Activated CD4-positive, alpha-beta T cell treated with anti-CD3 and anti-CD28 coated beads for 36 hours (primary cell): Measurements from ENCODE around the gene FOSL2. TPM values are rescaled to one million over a fixed set of nuclear protein-coding genes. Genes with fewer than 3 reads are reported as not detected.

ENCODE experiments used
- ATAC-seq: fragments of 200-7000 bp; cut with Tn5 transposase; one replicate; pipeline ENCODE4 v1.10.0; 2021; ENCODE audit warnings: mild to moderate bottlenecking, moderate library complexity
- CTCF ChIA-PET: fragments of 350-600 bp; sonication (Branson Sonifier 250); formaldehyde crosslinking; loops from one replicate; lab custom pipeline; 2021; ENCODE audit warnings: antibody characterized with exemption; lab: Charles Lee
- POLR2A ChIA-PET: fragments of 350-600 bp; sonication (Branson Sonifier 250); formaldehyde crosslinking; loops from one replicate; lab custom pipeline; 2021; ENCODE audit warnings: antibody characterized with exemption, inconsistent platforms; lab: Charles Lee
- DNase-seq: peaks from one replicate; pipeline ENCODE4 v3.0.0-alpha.2; 2020
- H3K27ac Mint-ChIP-seq: one replicate; pipeline ENCODE4 v1.8.0; 2021; ENCODE audit warnings: mixed read lengths
- H3K27me3 Mint-ChIP-seq: one replicate; pipeline ENCODE4 v1.8.0; 2021; ENCODE audit warnings: mixed read lengths
- H3K36me3 Mint-ChIP-seq: one replicate; pipeline ENCODE4 v1.8.0; 2021; ENCODE audit warnings: low read depth, mixed read lengths
- H3K4me1 Mint-ChIP-seq: one replicate; pipeline ENCODE4 v1.8.0; 2021; ENCODE audit warnings: mixed read lengths
- H3K4me3 Mint-ChIP-seq: one replicate; pipeline ENCODE4 v1.8.0; 2021; ENCODE audit warnings: mild to moderate bottlenecking, moderate library complexity, mixed read lengths
- H3K9me3 Mint-ChIP-seq: one replicate; pipeline ENCODE4 v1.8.0; 2021; ENCODE audit warnings: low read depth, mixed read lengths
- intact Hi-C, 2 experiments: fragments of 100-400 bp; cut with DNase I in 1 of 2; cut with micrococcal nuclease in 1 of 2; formaldehyde crosslinking; loops; one replicate each; pipeline versions ENCODE4 v1.14.2 to v1.15.1; 2022 to 2024; cut with DNase I, micrococcal nuclease
- total RNA-seq, 2 experiments: library from RNA; stranded (reverse); gene quantifications; one replicate each; pipeline ENCODE4 v1.2.3, GENCODE V29; 2021

Gene FOSL2
- total RNA-seq, 2 experiments from 2014 or later, result 135 to 225 TPM

DNA sequence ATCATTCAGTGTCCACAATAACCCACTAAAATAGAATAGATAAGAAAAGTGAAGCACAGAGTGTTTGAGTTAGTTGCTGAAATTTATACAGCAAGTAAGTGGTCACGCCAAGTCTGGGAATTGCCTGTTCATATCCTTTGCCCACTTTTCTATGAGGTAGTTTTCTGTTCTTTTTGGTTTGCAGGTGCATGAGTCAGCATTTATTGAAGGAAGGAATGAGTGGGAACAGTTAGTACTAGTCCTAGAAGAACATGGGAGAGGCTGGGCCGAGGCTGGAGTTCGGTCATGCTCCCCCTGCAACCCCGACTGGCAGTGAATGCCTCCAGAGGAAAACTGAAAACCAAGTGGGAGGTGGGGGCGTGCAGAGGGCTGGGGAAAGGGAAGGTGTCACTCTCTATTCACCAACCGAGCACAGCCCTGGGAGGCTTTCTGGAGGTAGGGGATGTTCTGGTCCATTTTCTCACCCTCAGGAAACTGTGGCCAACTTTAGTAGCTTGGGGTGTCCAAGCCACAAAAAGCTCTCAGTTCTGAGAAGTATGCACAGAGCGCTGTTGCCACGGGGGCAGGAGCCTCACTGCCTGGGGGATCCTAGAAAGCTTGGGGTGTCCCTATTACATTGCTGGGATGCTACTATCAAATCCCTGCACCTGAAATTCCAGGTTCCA, 41.4 kb downstream of the FOSL2 start:
- Mint-ChIP-seq H3K4me1 (peaks cover 17% of the 10 kb centered on the region), H3K4me3 (no peak overlapping the region), H3K27me3 (no peaks in the 10 kb centered on the region), H3K36me3 (no peaks in the 10 kb centered on the region), H3K27ac (no peak overlapping the region), H3K9me3 (peaks cover 13% of the 10 kb centered on the region)
- intact Hi-C loops, result no loop called here
- POLR2A ChIA-PET, result interaction anchor here (0.5 kb wide), 1 partner anchor 181 kb away, joined by 11 read pairs; no protein-coding TSS in a partner anchor
- CTCF ChIA-PET, result interaction anchor here (0.7 kb wide), 1 partner anchor 102 kb away, joined by 3 read pairs; no protein-coding TSS in a partner anchor
- DNase-seq (no peak), ATAC-seq (peak; percentile 21)

DNA sequence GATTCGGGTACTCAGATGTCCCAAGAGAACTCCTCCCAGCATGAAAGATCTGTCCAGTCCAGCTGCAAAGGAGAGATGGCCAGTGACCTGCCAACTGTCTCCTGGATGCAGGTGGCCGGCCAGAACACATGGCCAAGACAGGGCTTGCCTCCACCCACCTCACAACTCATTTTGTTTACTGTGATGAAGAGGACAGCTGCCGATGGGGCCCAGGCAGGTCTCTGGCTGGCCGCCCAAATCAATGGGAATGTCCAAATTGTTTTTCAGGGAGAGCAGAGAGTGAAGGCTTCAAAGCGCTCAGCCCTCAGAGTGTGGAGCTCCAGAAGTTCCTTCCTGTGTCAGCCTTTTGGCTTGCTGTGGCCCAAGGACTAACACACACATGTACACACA, 41.9 kb downstream of the FOSL2 start:
- POLR2A ChIA-PET, result no interaction called here
- intact Hi-C loops, result no loop called here

DNA sequence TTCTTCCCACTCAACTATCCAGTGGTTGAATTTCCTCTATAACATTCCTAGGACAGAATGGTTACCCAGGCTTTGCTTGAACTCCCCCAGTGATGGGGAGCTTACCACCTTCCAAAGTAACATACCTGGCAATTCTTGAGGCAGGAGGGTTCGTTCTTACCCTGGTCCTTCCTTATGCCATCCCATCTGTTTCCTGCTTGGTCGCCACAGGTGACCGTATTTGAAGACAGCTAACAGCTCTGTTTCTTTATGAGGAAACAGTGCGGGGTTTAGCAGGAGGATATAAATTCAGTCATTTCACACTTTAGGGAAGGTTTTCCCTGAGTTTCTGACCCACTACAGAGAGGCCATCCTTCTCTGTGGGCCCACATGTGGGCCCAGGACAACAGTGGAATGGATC, 42.6 kb downstream of the FOSL2 start:
- intact Hi-C loops, result no loop called here
- no peaks in the 10 kb centered on the region for H3K27me3 Mint-ChIP-seq
- no peaks in the 10 kb centered on the region for H3K36me3 Mint-ChIP-seq

More for the DNA sequence above, 41.9 kb downstream of the FOSL2 start:
- no peak for DNase-seq
- ATAC-seq, result no peak
- Mint-ChIP-seq H3K4me3 (no peak overlapping the region), H3K27ac (no peak overlapping the region), H3K36me3 (no peaks in the 10 kb centered on the region), H3K4me1 (peaks cover 17% of the 10 kb centered on the region), H3K27me3 (no peaks in the 10 kb centered on the region), H3K9me3 (peaks cover 13% of the 10 kb centered on the region)
- CTCF ChIA-PET, result interaction anchor here (0.7 to 1.4 kb wide), 2 partner anchors 101 to 751 kb away, joined by 3 read pairs; no protein-coding TSS in a partner anchor

DNA sequence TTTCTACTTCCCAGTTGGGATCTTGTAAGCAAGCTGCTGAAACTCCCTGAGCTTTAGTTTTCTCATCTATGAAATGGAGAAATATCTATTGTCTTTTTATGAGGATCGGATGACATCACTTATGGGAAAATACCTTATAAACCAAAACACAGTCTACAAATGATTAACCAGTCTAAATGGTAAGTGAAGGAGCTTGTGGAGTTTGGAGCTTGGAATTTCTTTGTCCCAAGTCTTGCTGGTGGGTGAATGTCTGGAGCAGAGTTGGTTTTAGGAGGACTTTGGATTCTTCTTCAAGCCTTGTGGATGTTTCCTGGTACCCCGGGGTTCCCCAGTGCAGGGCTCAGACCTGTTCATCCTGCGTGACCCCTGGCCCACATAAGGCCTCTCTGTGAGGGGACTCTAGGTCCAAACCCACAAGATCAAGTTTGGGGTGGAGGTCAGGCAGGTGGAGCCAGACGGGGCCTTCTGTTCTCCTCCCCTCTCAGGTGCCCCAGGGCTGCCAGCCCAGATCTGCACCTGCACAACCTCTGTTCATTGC, 43.2 kb downstream of the FOSL2 start:
- H3K4me3 Mint-ChIP-seq, result no peak overlapping the region
- ChIA-PET POLR2A (no interaction called here), CTCF (interaction anchor here (0.5 to 1.4 kb wide), 4 partner anchors 11 to 753 kb away, joined by 3 read pairs; no protein-coding TSS in a partner anchor)
- peak overlapping the region; percentile 29 for H3K27ac Mint-ChIP-seq
- no peaks in the 10 kb centered on the region for H3K27me3 Mint-ChIP-seq
- ATAC-seq, result no peak
- intact Hi-C loops, result no loop called here
- peaks cover 17% of the 10 kb centered on the region for H3K4me1 Mint-ChIP-seq
- DNase-seq, result no peak
- H3K9me3 Mint-ChIP-seq, result peaks cover 13% of the 10 kb centered on the region
- H3K36me3 Mint-ChIP-seq, result no peaks in the 10 kb centered on the region

More for the DNA sequence above, 42.6 kb downstream of the FOSL2 start:
- peak overlapping the region; percentile 29 for H3K27ac Mint-ChIP-seq
- no peak overlapping the region for H3K4me3 Mint-ChIP-seq
- DNase-seq, result no peak
- H3K9me3 Mint-ChIP-seq, result peaks cover 13% of the 10 kb centered on the region
- ChIA-PET POLR2A (no interaction called here), CTCF (interaction anchor here (0.6 to 1.4 kb wide), 3 partner anchors 57 to 752 kb away, joined by 3 read pairs; no protein-coding TSS in a partner anchor)
- no peak for ATAC-seq
- peaks cover 17% of the 10 kb centered on the region for H3K4me1 Mint-ChIP-seq

DNA sequence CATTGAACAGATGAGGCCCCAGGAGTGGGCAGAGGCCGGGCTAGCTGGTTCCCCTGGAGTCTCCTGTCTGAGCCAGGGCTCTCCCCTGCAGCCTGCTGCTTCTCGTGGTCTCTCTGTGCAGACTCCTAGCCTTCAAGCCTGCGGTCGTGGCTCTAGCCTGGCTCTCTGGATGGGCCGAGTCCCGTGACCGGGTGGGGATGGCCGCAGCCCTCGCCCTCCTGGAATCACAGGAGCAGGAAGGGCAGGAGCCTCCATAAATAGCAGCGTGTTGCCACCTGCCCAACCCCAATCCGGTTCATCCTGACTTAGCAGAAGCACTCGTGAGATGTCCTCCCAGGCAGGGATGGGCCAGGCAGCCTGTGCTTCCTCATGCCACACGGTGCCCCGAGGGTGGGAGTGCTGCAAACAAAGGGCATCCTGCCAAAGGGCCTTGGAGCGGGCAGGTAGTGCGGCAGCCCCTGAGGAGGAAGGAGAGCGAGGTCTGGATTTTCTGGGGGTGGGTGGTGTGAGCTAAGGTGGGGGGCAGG, 43.9 kb downstream of the FOSL2 start:
- POLR2A ChIA-PET, result no interaction called here

DNA sequence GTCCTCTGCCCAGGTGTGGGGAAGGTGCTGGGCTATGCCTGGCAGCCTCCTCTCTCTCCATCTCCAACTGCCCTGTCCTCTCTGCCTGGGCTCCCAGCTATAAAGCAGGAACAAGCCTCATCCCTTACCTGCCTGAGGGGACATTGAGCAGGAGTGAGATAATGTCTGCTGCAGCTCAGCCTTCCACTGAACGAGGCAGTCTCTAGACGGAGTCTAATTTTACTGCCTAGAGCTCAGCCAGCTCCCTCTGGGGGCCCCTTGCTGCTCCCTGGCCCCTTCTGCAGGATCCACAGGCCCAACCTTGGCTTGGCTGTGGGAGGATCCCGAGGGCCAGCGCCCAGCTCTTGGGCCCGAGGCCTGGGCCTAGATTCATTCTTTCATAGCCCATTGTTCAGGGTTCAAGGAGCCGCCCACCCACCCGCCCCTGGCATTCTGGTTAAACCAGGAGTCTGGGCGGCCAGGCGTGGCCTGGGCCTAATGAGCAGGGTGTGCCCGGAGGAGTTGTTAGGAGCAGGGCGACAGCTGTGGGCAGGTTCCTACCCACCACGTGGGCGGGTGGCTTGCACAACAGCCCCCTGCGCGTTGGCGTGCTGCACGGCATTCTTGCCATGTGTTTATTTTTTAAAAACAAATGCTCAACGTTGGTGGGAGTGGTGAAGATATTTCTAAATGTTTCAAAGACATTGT, 44.6 kb downstream of the FOSL2 start:
- Mint-ChIP-seq H3K9me3 (peaks cover 14% of the 10 kb centered on the region), H3K36me3 (no peaks in the 10 kb centered on the region), H3K27ac (no peak overlapping the region), H3K27me3 (no peaks in the 10 kb centered on the region), H3K4me3 (no peak overlapping the region), H3K4me1 (peaks cover 24% of the 10 kb centered on the region)
- DNase-seq, result no peak
- intact Hi-C loops, result no loop called here
- ChIA-PET POLR2A (no interaction called here), CTCF (interaction anchor here (0.8 kb wide), 1 partner anchor 702 kb away, joined by 4 read pairs; no protein-coding TSS in a partner anchor)
- no peak for ATAC-seq

More for the DNA sequence above, 43.9 kb downstream of the FOSL2 start:
- Mint-ChIP-seq H3K4me3 (no peak overlapping the region), H3K27ac (no peak overlapping the region), H3K27me3 (no peaks in the 10 kb centered on the region), H3K9me3 (peaks cover 13% of the 10 kb centered on the region), H3K4me1 (peaks cover 17% of the 10 kb centered on the region), H3K36me3 (no peaks in the 10 kb centered on the region)
- DNase-seq (no peak), ATAC-seq (no peak)
- intact Hi-C loops, result no loop called here
- CTCF ChIA-PET, result no interaction called here

DNA sequence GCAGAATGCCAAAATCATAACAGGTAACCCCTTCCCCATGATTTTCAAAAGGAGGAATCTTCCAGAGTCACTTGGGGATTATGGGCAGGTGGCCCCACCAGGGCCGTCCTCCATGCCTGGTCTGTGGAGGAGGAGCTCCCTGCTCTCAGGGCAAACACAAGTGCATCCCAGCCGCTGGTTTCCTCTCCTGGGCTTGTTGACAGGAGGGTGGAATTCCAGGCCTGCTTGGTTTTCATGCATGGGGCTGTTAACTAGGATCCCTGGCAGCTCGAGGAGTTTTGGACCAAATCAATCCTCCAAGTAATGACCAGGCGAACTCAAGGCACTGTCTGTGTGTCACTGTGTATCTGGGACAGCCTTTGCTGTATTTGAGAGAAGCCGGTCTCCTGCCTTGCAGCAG, 45.3 kb downstream of the FOSL2 start:
- POLR2A ChIA-PET, result no interaction called here
- intact Hi-C loops, result no loop called here
- Mint-ChIP-seq H3K9me3 (peaks cover 13% of the 10 kb centered on the region), H3K27ac (no peak overlapping the region), H3K4me3 (no peak overlapping the region), H3K27me3 (no peaks in the 10 kb centered on the region), H3K36me3 (no peaks in the 10 kb centered on the region), H3K4me1 (peaks cover 29% of the 10 kb centered on the region)
- CTCF ChIA-PET, result interaction anchor here (0.8 kb wide), 1 partner anchor 703 kb away, joined by 4 read pairs; no protein-coding TSS in a partner anchor
- DNase-seq, result no peak
- no peak for ATAC-seq

DNA sequence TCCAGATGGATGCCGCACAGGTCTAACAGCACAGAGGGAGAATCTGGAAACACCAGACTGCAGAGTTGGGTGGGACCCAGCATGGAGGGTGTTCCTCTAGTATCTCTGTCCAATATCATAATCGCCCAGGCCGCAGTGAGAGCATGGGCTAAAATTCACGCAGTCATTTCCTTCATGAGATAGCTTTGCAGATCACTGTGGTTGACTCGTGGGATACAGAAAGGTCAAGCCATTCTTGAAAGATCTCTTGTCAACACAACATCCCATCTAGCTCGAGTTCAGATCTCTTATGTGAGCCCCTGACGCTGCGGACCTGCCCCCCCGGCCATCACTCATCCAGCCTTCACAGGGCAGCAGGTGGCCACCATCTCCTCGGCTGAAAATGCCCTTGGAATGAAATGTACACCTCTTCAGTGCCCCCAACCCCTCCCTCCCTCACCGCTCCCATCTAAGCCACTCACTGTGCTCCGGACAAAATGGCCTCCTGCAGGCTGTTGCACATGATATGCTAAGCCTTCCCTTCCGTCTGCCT, 45.9 kb downstream of the FOSL2 start:
- peaks cover 7% of the 10 kb centered on the region for H3K9me3 Mint-ChIP-seq
- ChIA-PET POLR2A (no interaction called here), CTCF (no interaction called here)
- DNase-seq (no peak), ATAC-seq (no peak)
- H3K27me3 Mint-ChIP-seq, result no peaks in the 10 kb centered on the region
- H3K36me3 Mint-ChIP-seq, result peaks cover 1% of the 10 kb centered on the region
- no peak overlapping the region for H3K27ac Mint-ChIP-seq
- intact Hi-C loops, result no loop called here
- peaks cover 31% of the 10 kb centered on the region for H3K4me1 Mint-ChIP-seq
- H3K4me3 Mint-ChIP-seq, result no peak overlapping the region

DNA sequence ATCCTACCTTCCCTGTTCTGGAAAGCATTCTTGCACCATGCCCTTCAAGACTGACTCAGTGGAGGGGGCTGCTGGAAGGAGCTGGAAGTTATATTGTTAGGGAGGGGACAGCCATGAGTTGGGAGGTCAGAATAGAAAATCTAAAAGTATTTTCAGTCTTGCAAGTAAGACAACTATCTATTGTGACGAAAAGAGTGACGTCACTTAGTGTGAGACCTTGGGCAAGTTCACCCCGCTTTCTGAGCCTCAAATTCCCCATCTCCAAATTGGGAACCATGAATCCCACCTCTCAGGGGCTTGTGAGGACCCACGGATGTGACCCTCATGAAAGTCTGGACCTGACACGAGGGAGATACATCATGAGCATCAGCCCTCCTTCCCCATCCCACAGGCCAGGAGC, 46.5 kb downstream of the FOSL2 start:
- no peak for ATAC-seq
- POLR2A ChIA-PET, result no interaction called here
- CTCF ChIA-PET, result no interaction called here
- no peak for DNase-seq
- intact Hi-C loops, result no loop called here
- Mint-ChIP-seq H3K36me3 (peaks cover 2% of the 10 kb centered on the region), H3K9me3 (peaks cover 2% of the 10 kb centered on the region), H3K4me3 (no peak overlapping the region), H3K27ac (no peak overlapping the region), H3K27me3 (no peaks in the 10 kb centered on the region), H3K4me1 (peaks cover 28% of the 10 kb centered on the region)

DNA sequence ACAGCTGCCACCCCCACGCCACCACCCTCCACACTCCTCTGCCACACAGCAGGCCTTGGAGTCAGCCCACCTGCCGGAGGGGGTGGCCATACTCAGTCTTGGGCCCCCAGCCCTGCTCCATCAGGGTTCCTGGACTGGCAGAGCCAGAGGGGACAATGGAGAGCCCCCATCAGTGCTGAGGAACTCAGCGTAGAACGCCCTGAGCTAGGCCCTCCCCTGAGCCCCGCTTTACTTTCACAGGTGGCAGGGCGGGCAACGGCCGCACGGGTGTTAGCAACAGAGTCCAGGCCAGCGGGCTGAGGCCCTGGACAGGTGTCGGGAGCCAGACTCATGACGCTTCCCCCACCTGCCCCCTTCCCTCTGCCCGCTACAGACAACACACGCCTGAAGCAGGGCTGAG, 47.1 kb downstream of the FOSL2 start:
- Mint-ChIP-seq H3K4me3 (no peak overlapping the region), H3K36me3 (peaks cover 2% of the 10 kb centered on the region), H3K27me3 (no peaks in the 10 kb centered on the region), H3K9me3 (peaks cover 2% of the 10 kb centered on the region), H3K4me1 (peaks cover 32% of the 10 kb centered on the region), H3K27ac (no peak overlapping the region)
- DNase-seq (no peak), ATAC-seq (no peak)
- intact Hi-C loops, result loop anchor here in 1 of 2 experiments (10.0 kb wide), 1 partner anchor 1825 kb away; no protein-coding TSS in a partner anchor
- ChIA-PET CTCF (interaction anchor here (0.6 kb wide), 1 partner anchor 21 kb away, joined by 3 read pairs; no protein-coding TSS in a partner anchor), POLR2A (no interaction called here)

DNA sequence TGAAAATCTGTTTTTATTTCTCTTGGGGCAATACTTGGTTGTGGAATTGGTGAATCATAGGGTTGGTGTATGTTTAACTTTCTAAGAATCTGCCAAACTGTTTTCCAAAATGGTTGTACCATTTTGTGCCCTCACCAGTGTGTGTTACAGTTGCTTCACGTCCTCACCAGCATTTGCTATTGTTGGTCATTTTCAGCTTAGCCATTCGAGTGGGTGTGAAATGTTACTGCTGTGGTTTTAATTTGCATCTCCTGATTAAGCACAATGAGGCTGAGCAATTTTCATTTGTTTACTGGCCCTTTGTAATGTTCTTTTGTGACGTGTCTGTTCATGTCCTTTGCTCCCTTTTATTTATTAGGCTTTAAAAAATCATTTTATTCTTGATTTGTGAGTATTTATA, 49.7 kb downstream of the FOSL2 start:
- Mint-ChIP-seq H3K27ac (no peak overlapping the region), H3K36me3 (peaks cover 2% of the 10 kb centered on the region), H3K4me1 (peaks cover 48% of the 10 kb centered on the region), H3K27me3 (no peaks in the 10 kb centered on the region), H3K9me3 (peaks cover 2% of the 10 kb centered on the region), H3K4me3 (no peak overlapping the region)
- intact Hi-C loops, result loop anchor here in 1 of 2 experiments (10.0 kb wide), 1 partner anchor 1822 kb away; no protein-coding TSS in a partner anchor
- DNase-seq, result no peak
- CTCF ChIA-PET, result interaction anchor here (1.5 kb wide), 1 partner anchor 28 kb away, joined by 3 read pairs; no protein-coding TSS in a partner anchor
- POLR2A ChIA-PET, result no interaction called here
- no peak for ATAC-seq
